GM18499 (cell line): ENCODE measurements around the gene TRPC3.
"Not testable (repeated sequence)": the region's sequence is repeated elsewhere in the genome, so short reads cannot be mapped to it uniquely, and the experiment has no call there.

ENCODE experiments used
- ATAC-seq: cut with Tn5 transposase; IDR thresholded peaks from one replicate; pipeline ENCODE4 v1.9.1; 2021; ENCODE audit warnings: moderate number of reproducible peaks; ENCODE audit not compliant: insufficient read depth, unreplicated experiment

The TRPC3 gene

DNA sequence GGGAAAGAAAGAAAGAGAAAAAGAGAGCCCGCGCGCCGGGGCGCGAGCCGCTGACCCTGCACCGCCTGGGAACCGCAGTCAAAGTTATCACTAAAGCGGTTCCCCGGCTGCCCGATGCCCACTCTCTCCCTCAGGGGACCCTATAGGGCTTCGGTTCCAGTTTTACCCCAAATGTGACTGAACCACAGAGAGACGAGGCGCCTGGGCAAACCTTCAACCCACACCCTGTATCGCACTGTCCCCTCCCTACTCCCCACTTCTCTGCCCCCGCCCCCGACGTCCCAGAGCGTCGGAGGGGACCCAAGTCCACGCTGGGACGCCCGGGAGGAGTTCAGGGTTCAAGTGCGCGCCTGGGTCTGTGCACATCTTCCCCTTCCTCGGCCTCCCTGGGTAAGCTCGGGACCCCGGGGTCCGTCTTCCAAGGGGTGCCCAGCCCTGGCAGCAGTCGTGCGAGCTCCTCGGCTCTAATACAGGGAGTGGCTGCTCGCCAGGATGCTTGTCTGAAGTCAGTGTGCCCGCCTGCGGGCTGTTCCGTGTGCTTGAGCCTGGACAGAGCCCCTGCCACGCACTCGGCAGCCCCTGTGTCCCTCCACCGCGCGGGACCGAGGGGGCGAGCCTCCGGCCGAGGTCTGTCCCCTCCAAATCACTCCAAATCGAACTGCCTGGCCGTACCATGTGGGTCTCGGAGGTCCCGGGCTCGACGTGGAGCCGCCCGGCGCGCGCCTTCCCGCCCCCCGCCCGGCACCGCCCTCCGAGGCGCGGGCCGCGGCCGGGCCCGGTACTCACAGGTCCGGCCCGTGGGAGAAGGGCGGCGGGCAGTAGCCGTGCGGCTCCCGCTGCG is 960 bp downstream of the TRPC3 start:
- ATAC-seq, result no peak

DNA sequence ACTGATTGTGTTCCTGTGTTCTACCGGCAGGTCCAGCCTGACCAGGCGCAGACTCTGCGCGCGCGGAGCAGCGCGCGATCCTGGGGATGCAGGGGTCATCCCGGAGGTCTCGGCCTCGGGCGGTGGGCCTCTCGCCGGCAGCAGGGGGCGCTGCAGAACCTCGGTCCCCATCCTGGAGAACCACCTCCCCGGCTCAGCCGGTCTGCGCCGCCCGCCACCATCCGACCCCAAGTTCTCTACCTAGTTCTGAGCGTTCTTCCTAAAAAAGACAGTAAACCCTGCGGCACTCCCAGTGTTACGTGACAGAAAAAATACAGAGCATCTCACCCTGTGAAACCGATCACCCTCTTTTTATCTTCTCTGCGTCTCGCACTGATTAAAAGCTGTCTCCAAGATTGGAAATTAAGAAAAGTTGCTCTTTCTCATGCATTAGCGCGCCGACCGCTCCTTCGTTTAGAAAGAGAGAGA is 1.6 kb downstream of the TRPC3 start:
- peak; percentile 69 for ATAC-seq

DNA sequence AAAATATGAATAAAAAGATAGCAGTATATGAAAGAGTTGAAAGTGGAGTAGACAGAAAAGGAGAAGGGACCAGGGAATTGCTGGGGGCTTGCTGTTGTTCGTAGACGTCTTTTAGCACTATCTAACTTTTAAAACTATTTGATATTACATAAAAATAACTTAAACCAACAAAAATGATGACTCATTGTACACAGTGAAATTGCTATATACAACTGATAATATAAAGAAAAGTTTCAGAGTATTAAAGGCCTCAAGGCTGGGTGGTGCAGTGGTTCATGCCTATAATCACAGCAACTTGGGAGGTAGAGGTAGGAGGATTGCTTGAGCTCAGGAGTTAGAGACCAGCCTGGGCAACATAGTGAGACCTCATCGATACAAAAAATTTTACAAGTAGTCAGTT is 5.2 kb downstream of the TRPC3 start:
- no peak for ATAC-seq

DNA sequence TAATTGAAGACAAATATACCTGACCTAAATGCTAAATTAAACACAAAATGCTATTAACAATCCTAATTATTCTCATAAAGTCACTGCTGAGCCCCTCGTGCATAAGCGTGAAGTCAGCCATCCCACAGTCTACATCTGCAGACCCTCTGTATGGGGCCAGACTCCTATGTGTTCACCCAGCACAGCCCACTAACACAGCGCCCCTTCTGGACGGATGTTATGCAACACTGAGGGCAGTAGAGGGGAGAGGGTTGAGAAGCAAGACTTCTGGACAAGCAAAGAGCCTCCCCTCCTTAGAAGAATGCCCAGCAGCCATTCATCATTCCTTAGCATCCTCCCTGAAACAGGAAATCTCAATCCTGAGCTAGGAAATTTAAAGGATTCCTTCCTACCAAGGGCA is 7.9 kb downstream of the TRPC3 start:
- ATAC-seq, result no peak

DNA sequence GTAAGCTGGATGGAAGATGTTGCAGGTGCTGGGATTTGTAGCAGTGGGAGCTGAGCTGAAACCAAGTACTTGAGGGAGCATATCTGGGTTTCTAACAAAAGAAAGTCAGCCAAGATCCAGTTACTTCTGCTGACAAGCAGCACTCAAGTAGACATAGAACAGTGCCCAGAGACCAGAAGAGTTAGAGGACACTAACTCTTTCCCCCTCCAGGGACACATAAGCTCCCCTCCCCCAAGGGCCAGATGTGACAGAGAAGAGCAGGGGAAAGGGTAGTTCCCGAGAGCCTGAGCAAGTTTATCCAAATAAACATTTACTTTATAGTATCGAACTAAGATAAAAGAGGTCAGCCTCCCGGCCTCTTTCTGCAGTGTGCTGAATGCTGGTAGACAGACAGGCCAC is 12.2 kb downstream of the TRPC3 start:
- no peak for ATAC-seq

DNA sequence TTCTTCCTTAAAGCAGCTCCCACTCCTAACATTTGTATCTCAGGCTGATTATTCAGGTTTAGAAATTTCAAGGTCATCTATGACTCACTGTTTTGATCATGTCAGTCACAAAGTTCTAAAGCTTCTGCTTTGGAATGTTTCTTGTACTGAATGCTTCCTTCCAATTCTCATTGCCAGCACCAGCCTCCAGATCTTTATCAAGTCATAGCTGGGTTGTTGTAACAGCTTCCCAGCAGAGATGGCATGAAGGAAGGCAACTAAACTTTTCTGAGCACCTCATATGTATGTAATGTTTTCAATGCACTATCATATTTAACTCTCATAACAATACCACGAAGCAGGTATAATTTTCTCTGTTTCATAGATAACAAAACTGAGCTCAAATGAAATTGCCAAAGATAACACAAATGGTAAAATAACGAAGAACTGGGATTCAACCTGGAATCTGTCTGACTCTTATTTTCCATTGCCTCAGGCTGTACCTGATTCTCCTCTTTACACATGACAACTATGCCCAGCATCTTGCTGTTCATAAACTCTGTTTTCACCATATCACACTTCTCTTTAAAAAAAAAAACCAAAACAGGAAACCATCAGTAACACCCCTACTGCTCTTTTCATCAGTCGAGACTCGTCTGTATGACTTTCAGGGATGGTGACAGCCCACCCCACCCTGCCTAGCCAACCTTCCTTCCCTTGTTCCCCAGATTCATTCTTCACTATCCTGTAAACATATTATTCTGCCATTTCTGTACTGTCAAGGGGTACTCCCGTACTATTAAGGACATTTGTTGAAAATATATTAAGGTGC is 13.4 kb downstream of the TRPC3 start:
- no peak for ATAC-seq

DNA sequence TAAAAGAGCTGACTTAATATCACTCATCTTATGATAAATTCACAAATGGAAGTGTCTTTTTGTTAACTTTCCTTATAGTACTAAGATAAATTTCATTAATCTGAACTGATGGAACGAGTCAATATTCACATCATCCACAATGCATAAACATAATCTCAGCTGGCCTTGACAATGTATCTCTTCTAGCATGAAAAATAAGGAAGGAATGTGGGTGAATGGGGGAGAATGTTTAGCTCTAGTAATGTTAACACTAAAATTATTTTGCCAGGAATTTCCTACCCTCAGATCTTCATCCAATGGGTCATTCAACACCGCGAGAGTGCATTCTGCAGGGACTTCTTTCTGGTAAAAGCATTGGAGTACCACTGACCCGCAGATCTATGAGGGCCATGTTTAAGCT is 15.8 kb downstream of the TRPC3 start:
- ATAC-seq, result no peak

DNA sequence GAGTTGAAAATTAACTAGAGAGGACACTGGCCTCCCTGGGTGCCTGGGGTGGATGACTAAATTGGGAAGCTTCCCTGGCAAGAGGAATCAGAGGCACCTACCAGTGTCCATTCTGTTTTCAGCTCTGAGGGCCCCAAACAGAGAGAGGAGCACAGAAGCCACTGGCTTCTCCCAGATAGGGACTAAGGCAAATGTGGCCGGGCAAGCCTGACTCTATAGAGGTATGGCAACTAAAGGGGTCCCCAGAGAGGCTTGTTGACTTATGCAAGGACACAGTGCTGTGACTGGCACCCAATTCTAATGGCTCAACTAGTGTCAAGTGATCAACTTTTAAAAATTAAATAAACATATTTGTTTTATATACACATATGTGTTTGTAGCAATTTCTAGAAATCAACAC is 17.2 kb downstream of the TRPC3 start:
- no peak for ATAC-seq

DNA sequence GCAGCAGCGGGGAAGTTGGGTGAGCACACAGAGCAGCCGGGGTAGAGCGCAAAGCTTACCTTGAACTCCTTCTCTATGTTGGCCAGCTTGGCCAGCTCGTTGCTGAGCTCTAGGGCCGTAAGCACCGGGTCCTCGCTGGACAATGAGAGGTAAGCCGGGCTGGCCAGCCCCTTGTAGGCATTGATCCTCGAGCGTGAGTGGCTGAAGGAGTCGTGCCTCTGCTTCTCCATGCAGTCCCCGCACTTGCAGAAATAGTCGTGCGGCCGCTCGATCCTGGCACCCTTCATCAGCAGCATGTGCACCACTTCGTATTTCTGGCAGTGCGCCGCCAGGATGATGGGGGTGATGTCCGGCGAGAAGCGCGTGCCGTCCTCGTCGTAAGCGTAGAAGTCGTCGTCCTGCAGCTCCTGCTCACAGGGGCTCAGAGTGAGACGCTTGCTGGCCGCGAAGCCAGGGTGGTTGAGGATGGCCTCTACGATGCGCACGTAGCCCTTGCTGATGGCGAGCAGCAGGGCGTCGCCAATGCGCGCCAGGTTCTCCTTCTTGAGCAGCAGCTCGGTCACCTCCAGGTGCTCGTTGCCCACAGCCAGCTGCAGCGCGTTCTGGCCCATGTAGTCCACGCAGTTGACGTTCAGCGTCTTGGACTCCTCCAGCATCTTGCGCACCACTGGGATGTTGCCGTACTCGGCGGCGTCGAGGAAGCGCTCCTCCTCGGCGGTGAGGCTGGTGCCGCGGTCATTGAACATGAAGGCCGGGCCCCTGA is 19.5 kb downstream of the TRPC3 start:
- ATAC-seq, result no peak

DNA sequence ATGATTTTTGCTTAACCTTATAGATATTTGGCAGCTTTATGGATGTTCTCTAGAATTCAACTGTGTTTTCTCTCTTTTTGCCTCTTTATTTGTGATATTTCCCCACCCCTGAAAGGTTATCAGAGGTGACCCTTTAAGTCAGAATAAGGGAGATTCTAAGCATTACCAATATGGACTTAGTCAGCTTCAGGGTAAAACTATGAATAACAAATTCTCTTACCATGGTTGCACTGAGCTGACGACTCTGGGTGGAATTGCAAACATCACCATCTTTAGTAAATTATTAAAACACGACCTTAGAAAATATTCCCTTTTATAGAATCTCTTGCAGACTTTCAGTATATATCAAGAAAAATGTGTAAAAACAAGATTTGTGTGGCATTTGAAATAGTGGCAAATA is 21.6 kb downstream of the TRPC3 start:
- no peak for ATAC-seq

DNA sequence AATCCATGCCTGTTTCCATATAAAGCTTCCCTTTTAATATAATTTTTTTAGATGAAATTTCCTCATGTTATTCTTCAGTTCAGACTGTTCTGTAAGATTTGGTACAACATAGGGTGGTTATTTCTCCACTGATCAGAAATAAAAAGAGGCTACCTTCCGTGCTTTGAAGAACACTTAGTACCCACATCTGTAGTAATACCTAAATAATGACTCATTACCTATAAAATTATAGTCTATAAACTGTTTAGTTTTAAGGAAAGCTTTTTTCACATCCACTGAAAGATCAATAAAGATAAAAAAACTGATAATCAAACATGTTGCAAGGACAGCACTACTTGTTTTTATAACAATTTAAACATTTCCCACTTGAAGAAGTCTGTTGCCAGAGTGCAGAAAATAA is 23.9 kb downstream of the TRPC3 start:
- ATAC-seq, result no peak

DNA sequence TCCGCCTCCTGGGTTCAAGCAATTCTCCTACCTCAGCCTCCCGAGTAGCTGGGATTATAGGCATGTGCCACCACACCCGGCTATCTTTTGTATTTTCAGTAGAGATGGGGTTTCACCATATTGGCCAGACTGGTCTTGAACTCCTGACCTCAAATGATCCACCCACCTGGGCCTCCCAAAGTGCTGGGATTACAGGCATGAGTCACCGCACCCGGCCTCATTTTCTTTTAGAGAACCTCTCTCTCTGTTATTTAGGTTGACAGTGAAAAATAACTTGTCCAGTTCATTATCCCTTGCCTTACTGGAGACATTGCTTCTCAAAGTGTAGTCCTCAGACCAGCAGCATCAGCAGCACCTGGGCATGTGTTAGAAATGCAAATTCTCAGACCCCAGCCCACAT is 25.4 kb downstream of the TRPC3 start:
- not testable (repeated sequence) for ATAC-seq

DNA sequence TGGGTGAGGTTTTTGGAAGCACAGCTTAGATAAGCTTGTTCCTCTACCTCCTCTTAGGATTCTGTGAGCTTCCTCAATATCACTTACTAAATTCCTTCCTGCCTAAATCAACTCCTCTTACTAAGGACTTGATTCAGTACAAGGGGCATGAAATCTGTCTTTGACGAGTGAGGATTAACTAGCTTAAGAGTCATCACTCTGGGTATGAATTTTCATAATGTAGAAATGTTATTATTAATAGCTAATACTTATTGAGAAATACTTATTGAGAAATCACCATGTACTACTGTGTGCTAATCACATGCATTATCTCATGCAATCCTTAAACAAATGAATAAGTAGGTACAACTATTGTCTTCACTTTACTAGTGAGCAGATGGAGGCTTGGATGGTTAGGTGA is 28.6 kb downstream of the TRPC3 start:
- no peak for ATAC-seq

DNA sequence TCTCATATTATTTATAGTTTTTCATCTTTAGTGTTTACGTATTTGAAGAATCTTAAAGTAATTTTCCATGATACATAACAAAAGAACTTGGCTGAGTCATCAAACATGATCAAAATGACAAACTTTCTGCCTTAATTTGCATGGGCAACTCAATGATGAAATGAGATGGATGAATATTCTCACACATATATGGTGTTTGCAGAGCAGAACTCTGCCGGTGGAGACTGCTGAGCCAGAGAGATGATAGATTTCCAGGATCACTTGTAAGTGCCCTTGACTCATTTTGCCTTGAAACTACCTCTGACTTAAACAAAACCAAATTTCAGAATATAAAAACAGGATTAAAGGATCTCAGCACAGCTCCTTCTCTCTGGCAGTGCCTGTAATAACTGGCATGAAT is 38.2 kb downstream of the TRPC3 start:
- no peak for ATAC-seq

DNA sequence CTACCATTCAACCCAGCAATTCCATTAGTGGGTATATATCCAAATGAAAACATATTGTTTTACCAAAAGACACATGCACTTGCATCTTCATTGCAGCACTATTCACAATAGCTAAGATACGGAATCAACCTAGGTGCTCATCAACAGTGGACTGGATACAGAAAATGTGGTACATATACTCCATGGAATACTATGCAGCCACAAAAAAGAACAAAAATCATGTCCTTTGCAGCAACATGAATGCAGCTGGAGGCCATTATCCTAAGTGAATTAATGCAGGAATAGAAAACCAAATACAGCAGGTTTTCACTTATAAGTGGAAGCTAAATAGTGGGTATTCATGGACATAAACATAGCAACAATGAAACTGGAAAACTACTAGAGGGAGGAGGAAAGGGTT is 43.5 kb downstream of the TRPC3 start:
- no peak for ATAC-seq

DNA sequence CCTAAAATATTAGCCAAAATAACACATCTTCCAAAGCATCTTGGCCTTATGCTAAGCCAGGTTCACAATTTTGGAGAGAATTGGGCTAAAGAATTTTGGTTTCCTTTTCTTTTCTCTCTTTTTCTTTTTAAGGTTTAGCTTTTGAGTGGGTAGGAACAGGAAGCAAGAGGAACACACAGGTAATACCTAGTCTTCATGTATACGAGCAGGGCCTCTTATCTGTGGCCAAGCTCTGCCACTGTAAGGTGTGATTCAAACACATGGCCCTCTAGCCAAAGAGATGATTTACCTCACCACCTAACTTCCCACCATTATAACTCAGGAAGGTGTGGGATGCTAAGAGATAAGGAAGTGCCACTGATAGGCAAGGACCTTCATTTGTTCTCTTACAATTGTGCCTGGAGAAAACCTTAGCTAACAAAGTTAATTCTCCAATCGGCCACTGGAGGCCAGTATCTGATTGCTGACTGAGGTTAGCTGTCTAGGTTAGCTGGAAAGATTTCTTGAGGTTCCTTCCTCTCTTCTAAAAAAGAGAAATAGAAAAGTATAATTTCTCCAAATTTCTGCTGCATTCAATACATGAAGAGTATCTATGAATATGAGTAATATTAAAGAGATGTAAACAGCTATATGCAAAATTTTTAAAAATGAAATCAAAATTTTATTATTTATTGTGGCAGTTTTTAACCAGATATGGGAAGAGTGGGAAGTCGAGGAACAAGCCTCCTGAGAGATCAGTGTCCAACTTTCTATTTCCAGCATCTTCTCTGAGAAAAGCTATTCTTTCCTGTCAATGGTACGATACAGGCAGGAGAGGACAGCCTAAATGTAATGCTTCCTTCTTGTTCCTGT is 51.5 kb downstream of the TRPC3 start:
- peak; percentile 76 for ATAC-seq

DNA sequence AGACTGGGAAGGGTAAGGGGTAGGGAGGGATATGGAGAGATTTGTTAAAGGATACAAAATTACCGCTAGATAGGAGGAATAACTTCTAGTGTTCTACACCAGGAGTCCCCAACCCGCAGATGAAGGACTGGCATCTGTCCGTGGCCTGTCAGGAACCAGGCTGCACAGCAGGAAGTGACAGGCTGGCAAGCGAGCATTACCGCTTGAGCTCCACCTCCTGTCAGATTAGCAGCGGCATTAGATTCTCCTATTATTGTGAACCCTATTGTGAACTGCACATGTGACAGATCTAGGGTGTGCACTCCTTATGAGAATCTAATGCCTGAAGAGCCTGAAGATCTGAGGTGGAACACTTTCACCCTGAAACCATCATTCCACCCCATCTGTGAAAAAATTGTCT is 53.7 kb downstream of the TRPC3 start:
- no peak for ATAC-seq

DNA sequence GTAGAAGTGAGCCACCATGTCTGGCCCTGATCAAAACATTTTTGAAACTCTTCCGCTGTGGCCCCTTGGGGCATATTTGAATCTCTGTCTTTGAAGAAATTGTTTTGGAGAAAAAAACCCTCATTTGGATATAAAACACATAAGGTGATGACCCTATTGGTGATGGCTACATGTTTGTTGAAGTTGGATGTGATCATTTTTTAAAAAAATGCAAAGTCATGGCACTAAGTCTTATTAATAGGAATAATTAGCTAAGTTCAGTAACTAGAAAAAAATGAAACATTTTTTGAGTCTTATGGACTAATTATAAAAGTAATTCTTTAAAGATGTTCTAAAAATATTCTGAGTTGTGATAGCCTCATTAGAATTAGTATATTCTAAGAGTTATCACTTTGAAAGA is 63.7 kb downstream of the TRPC3 start:
- no peak for ATAC-seq

DNA sequence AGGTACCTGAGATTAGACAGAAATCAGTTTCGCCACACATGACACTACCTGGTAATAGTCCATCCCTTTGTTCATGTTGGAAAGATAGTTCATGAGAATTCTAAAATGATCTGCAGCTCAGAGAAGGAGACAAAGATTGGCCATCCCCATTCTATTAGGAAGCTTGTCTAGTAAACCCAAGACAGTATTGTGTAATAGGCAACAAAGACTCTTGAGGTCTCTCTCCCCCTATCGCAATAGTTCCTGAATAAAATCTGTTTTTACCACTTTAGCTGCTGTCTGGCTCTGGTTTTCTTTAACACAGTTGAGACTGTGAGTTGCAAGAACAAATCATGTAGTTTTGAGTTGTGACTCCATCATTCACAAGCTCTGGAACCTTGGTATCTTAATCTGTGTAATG is 66.7 kb downstream of the TRPC3 start:
- ATAC-seq, result no peak

DNA sequence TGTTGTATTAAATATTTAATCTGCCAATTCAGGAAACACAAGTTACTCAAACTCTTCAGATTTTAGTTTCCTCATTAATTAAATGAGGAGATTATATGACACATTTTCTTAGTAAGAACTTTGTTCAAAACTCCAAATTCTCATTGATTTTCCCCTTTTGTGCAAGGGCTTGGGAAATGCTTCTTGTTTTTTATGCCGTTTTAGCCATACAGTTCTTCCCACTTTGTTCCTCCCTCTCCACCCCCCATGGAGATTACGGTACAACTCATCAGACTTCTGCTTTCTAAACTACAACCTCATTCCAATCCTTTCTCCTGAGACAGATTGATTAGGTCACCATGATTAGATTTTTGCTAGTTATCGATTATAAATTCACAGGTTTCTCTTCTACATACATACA is 70.7 kb downstream of the TRPC3 start:
- ATAC-seq, result no peak
